ENCODE data around the gene INTS4. TPM values are rescaled to one million over a fixed set of nuclear protein-coding genes. Genes with fewer than 3 reads are reported as not detected.

The INTS4 gene
- total RNA-seq, 4 donors from 2014 or later = 10.0 to 13.8 (median 11.9) TPM

- Histone ChIP-seq H3K4me1 (peaks cover 0 to 8% of the 10 kb centered on the region in 2 donors), H3K36me3 (no peaks in the 10 kb centered on the region), H3K9me3 (no peaks in the 10 kb centered on the region), H3K4me3 (no peak overlapping the region), H3K27ac (no peak overlapping the region), H3K27me3 (no peaks in the 10 kb centered on the region)
- DNase-seq (no peak), ATAC-seq (no peak)
- intact Hi-C loops (cut with DNase I; ENCODE audit: low total_unique reads) (no loop called here), in situ Hi-C loops (cut with MboI; ENCODE audit: low sequenced_read_pairs in 4 of 4) (no loop called here)
- TF ChIP-seq CTCF (IDR thresholded peaks at IDR 0.05 in 4 of 5, conservative IDR thresholded peaks at IDR 0.05 in 1 of 5) = no peak
These were observed 41.8 kb upstream of the INTS4 start for GRCh38 chr11:78036313-78036712.

GRCh38 chr11:78034623-78035022 is 40.2 kb upstream of the INTS4 start:
- intact Hi-C loops (cut with DNase I; ENCODE audit: low total_unique reads) = no loop called here
- DNase-seq (no peak), ATAC-seq (no peak)
- Histone ChIP-seq H3K36me3 (no peaks in the 10 kb centered on the region), H3K4me3 (no peak overlapping the region), H3K27ac (no peak overlapping the region), H3K4me1 (peaks cover under 1 to 4% of the 10 kb centered on the region in 2 donors), H3K9me3 (no peaks in the 10 kb centered on the region), H3K27me3 (no peaks in the 10 kb centered on the region)
- in situ Hi-C loops (cut with MboI; ENCODE audit: low sequenced_read_pairs in 4 of 4) = no loop called here
- TF ChIP-seq CTCF (IDR thresholded peaks at IDR 0.05 in 4 of 5, conservative IDR thresholded peaks at IDR 0.05 in 1 of 5) = no peak

GRCh38 chr11:78033040-78033439 is 38.6 kb upstream of the INTS4 start:
- no peak for TF ChIP-seq POLR2A (IDR thresholded peaks at IDR 0.05)
- TF ChIP-seq CTCF (IDR thresholded peaks at IDR 0.05 in 4 of 5, conservative IDR thresholded peaks at IDR 0.05 in 1 of 5) = no peak
- Histone ChIP-seq H3K9me3 (no peaks in the 10 kb centered on the region), H3K27ac (no peak overlapping the region), H3K27me3 (no peaks in the 10 kb centered on the region), H3K4me1 (peaks cover 0 to 4% of the 10 kb centered on the region in 2 donors), H3K36me3 (no peaks in the 10 kb centered on the region), H3K4me3 (no peak overlapping the region)
- intact Hi-C loops (cut with DNase I; ENCODE audit: low total_unique reads) = no loop called here
- in situ Hi-C loops (cut with MboI; ENCODE audit: low sequenced_read_pairs in 4 of 4) = no loop called here
- ATAC-seq (no peak), DNase-seq (no peak)

GRCh38 chr11:78032090-78032489 is 37.6 kb upstream of the INTS4 start:
- no peaks in the 10 kb centered on the region for H3K27me3 ChIP-seq
- H3K4me3 ChIP-seq = no peak overlapping the region
- in situ Hi-C loops (cut with MboI; ENCODE audit: low sequenced_read_pairs in 4 of 4) (no loop called here), intact Hi-C loops (cut with DNase I; ENCODE audit: low total_unique reads) (no loop called here)
- H3K36me3 ChIP-seq = no peaks in the 10 kb centered on the region
- no peak overlapping the region for H3K27ac ChIP-seq
- TF ChIP-seq CTCF (IDR thresholded peaks at IDR 0.05 in 4 of 5, conservative IDR thresholded peaks at IDR 0.05 in 1 of 5) (no peak), POLR2A (IDR thresholded peaks at IDR 0.05) (no peak)
- H3K9me3 ChIP-seq = no peaks in the 10 kb centered on the region
- ATAC-seq = no peak
- peaks cover 0 to 4% of the 10 kb centered on the region in 2 donors for H3K4me1 ChIP-seq
- no peak for DNase-seq

- no peaks in the 10 kb centered on the region for H3K36me3 ChIP-seq
- DNase-seq (no peak), ATAC-seq (no peak)
- in situ Hi-C loops (cut with MboI; ENCODE audit: low sequenced_read_pairs in 4 of 4) (no loop called here), intact Hi-C loops (cut with DNase I; ENCODE audit: low total_unique reads) (no loop called here)
- peaks cover 0 to 4% of the 10 kb centered on the region in 2 donors for H3K4me1 ChIP-seq
- H3K27ac ChIP-seq = no peak overlapping the region
- H3K4me3 ChIP-seq = no peak overlapping the region
- H3K9me3 ChIP-seq = no peaks in the 10 kb centered on the region
- no peaks in the 10 kb centered on the region for H3K27me3 ChIP-seq
- TF ChIP-seq POLR2A (IDR thresholded peaks at IDR 0.05) (no peak), CTCF (IDR thresholded peaks at IDR 0.05 in 4 of 5, conservative IDR thresholded peaks at IDR 0.05 in 1 of 5) (no peak)
These were observed 37.2 kb upstream of the INTS4 start for GRCh38 chr11:78031629-78032028.

Measured in gastrocnemius medialis (tissue), 4 donors.